GM21737 (cell line): Measurements from ENCODE around the gene CILP2.

Experiments
- ATAC-seq: cut with Tn5 transposase; IDR thresholded peaks from one replicate; pipeline ENCODE4 v1.9.1; 2021; ENCODE audit warnings: mild to moderate bottlenecking, moderate library complexity; ENCODE audit not compliant: unreplicated experiment

CILP2 gene, protein sequence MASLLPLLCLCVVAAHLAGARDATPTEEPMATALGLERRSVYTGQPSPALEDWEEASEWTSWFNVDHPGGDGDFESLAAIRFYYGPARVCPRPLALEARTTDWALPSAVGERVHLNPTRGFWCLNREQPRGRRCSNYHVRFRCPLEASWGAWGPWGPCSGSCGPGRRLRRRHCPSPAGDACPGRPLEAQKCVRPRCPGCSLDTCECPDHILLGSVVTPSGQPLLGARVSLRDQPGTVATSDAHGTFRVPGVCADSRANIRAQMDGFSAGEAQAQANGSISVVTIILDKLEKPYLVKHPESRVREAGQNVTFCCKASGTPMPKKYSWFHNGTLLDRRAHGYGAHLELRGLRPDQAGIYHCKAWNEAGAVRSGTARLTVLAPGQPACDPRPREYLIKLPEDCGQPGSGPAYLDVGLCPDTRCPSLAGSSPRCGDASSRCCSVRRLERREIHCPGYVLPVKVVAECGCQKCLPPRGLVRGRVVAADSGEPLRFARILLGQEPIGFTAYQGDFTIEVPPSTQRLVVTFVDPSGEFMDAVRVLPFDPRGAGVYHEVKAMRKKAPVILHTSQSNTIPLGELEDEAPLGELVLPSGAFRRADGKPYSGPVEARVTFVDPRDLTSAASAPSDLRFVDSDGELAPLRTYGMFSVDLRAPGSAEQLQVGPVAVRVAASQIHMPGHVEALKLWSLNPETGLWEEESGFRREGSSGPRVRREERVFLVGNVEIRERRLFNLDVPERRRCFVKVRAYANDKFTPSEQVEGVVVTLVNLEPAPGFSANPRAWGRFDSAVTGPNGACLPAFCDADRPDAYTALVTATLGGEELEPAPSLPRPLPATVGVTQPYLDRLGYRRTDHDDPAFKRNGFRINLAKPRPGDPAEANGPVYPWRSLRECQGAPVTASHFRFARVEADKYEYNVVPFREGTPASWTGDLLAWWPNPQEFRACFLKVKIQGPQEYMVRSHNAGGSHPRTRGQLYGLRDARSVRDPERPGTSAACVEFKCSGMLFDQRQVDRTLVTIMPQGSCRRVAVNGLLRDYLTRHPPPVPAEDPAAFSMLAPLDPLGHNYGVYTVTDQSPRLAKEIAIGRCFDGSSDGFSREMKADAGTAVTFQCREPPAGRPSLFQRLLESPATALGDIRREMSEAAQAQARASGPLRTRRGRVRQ

DNA sequence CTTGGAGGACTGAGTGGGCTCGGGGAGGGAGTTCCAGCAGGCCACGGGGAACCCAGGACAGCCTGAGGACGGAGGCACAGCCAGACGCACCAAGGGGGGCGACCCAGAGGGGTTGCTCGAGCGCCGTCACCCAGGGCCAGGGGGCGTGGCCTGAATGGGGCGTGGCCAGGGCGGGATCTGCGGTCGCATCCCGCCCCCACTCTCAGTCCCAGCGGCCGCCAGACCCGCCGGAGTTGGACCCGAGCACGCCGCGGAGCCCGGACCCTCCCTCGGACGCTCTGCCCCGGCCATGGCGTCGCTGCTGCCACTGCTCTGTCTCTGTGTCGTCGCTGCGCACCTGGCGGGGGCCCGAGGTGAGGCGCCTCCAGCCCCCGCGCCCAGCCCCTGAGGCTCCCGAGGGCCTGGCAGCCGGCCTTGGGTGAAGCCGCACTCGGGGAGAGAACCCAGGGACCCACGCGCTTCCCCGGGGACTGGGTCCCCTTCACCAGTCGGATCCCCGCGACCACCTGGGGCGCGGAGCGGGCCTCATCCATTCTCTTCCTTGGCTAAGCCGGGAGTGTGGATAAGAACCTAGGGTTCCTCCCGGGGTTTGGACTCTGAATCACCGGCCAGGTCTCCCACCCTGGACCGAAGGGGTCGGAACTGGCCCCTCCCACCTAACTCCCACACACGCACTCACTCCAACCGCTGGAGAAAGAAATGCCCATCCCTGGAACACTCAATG, at the start of gene CILP2:
TSS of gene CILP2 (plus strand) at position 205 of the 724 bp plus-strand sequence. CDS start at position 290, 85 bp downstream.
- ATAC-seq, result no peak

DNA sequence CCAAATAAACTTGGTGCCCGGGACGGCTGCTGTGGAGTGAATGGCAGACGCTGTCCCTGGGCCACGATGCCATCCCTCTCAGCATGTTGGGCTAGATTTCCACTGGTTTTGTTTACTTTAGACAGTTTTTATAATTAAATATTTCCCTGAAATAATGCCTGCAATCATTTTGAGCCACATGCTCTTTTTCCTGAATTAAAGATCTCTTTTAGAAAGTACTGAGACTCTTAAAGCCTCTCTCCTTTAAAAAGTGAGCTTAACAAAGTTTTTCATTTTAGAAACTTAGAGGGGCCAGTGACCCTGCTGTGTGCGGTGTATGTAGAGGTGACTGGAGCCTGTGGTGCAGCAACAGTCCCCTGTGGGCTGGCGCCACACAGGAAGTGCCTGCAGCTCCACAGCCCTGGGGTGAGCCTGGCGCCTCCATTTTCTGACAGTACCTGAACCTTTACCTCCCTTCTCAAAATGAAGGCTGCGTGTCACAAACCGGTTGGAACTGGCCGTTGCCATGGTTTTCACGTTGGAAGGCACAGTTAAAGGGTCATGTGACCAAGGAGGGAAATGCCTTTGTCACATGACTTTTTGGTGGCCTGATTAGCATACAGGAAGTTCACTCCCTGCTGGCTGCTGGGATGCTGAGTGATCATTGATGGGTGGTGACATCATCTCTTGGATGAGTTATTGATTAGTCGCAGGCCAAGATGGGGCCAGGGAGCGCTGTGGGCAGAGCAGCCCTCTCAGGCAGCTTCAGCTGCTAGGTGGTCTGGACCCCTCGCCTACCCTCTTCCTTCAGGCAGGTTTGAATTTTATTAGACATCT, 49.0 kb upstream of the CILP2 start:
- no peak for ATAC-seq

DNA sequence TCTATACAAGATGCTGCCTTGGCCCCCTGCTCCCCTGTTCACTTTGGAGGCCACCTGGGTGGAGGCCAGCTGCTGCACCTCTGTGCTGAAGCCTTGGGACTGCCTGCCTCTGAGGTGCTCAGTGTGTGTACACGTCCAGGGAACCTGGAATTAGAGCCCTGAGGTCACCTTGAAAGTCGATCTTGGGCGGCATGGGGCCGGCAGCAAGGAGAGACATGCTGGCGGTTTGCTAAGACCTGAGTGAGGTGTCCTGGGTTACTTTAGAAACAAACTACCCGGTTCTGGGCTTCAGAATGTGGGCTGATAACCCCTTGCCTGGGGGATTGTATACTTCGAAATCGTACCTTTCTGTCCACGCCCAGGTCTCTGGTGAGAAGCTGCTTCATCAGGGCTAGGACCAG, 48.3 kb upstream of the CILP2 start:
- ATAC-seq, result no peak

DNA sequence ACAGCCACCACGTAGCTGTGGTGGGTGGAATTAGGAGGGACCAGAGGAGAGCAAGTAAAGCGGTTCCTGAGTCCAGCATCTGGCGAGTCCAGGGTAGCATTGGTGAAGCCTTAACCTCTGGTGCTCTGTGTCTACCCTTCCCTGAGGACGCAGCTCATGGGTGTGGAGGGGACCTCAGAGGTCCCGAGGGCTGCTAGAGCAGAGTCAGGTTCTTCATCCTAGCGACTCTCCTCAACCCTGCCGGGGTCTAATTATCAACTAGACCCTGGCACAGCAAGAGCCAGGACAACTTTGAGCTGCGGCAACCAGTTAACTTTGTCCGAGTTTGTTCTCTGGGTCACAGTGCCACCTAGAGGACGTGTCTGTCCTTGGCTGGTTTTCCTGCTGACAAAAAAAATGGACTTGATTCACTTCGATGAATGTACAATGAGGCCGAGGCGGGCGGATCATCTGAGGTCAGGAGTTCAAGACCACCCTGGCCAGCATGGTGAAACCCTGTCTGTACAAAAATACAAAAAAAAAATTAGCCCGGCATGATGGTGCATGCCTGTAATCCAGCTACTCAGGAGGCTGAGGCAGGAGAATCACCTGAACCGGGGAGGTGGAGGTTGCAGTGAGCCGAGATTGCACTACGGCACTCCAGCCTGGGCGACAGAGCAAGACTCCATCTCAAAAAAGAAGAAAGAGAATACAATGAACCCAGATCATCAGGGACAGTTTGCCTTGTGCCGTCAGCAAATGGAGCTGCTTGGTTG, 47.7 kb upstream of the CILP2 start:
- no peak for ATAC-seq

DNA sequence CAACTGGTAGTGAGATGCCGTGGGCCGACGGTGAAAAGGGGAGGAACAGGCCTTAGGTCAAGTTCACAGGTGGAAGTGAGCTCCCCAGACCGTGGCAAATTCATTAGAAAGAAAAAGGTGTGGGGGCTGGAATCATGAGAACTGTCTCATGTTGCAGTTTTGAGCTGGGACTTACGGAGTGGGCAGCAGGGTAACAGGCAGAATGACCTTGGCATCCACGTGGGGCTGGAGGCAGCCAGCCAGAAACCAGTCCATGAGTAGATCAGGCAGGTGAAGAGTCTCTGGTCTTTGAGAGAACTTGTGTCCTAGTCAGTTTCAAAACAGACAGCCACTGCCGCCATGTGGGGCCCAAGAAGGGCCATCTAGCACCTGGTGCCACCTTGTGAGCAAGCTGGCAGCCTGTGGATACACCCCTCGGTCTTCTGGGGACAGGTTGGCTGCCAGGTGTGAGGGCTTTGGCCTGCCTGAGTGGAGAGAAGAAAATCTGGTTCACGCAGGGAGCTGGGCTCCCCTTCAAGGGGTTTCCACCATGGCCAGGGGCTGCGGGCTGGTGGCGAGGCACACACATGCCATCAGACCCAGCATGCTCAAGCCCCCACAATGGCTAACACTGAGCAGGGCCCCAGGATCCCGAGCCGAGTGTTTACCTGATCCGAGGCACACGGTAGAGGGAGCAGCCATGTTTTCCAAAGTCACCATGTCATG, 46.6 kb upstream of the CILP2 start:
- ATAC-seq, result no peak

DNA sequence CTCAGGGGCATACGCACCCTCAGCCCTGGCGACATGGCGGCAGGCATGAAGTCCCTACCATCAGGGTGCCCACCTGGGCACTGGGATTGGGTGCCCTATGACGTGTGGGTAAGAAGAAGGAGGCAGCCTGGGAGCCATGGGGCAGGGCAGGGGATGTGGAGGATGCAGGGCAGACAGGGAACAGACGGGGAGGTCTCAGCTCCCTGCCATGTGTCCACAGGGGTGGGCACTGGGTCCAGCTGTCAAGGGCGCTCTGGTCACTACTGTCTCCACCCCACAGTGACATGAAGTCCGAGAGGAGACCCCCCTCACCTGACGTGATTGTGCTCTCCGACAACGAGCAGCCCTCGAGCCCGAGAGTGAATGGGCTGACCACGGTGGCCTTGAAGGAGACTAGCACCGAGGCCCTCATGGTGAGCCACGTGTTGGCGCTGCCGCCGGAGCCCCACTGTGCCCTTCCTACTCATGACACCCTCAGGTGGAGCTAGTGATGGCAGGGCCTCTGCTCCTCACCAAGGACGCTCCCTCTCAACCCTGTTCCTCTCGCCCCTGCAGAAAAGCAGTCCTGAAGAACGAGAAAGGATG, 45.9 kb upstream of the CILP2 start:
- no peak for ATAC-seq

DNA sequence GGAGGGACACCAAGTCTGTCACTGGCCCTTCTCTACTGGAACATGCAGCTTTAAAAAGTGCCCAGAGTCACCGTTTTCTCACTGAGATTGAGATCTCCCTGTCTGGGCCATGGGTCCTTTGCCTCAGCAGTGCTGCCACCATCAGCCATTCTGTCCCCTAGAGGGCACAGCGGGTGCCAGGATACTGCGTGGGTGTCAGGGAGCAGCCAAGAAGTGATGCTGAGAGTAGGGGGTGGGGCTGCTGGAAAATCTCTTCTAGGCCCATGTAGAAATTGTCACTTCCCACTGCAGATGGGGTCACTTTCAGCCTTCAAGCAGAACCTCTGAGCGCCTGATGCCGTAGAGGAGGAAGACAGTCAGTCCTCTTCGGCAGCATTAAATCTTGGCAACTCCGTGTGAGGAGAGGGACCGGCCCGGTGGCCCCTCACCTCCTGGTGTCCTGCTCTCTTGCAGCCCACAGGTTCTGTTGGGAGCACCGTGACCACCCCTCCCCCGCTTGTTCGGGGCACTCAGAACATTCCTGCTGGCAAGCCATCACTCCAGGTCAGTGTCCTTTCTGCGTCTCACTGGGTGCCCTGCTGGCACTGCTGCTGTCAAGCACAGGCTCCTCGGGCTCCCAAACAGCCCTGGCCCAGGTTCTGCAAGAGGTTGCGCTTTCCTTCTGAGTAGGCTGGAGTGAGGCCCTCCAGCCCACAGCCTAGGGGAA, 44.1 kb upstream of the CILP2 start:
- ATAC-seq, result no peak

DNA sequence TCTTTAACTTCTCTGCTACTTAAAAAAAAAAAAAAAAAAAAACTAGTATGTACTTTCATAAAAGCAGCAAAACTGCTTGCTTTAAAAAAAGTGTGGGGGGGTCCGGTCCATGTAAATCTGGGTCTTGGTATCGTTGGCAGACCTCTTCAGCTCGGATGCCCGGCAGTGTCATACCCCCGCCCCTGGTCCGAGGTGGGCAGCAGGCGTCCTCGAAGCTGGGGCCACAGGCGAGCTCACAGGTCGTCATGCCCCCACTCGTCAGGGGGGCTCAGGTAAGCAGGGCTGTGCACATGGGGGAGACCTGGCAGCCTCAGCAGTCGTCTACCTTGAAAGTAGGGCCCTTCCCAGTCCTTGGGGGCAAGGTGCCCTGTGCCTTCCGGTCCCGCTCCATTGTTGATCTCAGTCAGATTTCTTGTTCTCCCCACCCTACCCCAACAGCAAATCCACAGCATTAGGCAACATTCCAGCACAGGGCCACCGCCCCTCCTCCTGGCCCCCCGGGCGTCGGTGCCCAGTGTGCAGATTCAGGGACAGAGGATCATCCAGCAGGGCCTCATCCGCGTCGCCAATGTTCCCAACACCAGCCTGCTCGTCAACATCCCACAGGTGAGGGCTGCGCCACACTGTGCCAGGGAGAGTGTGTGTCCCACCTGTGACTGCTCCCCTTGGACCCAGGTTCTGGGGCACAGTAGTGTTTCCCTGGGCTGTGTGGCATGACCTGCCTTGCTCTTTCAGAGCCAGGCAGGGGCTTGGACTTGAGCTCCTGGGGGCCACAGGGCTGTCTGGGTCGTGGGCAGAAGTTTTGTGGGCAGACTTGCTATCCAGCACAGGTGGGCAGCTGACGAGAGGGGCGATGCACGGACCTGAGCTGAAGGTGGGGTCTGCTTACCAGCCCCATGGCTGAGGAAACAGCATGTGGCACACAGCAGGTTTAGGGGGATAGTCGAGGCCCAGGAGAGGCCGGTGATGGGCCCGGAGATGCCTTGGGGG, 42.2 kb upstream of the CILP2 start:
- ATAC-seq, result no peak

DNA sequence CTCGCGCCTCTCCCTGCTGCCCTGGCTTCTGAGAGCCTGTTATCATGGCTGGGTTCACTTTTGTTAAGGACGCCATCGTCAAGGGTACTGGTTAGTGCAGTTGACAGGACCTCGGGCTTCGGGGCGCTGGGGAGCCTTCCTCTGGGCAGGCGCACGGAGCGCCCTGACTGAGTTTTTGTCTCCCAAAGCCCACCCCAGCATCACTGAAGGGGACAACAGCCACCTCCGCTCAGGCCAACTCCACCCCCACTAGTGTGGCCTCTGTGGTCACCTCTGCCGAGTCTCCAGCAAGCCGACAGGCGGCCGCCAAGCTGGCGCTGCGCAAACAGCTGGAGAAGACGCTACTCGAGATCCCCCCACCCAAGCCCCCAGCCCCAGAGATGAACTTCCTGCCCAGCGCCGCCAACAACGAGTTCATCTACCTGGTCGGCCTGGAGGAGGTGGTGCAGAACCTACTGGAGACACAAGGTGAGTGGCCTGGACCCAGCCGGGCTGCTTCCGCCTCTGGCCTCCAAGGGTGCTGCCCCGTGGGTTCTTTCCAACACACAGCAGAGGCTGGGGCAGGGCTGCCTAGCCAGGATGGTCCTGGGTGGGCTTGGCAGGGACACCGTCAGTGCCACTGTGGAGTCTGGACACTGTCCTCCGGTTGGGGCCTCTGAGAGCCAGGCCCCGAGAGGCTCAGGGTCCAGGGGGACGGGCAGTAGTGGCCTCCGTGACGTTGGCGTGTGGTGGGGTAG, 39.6 kb upstream of the CILP2 start:
- ATAC-seq, result no peak

DNA sequence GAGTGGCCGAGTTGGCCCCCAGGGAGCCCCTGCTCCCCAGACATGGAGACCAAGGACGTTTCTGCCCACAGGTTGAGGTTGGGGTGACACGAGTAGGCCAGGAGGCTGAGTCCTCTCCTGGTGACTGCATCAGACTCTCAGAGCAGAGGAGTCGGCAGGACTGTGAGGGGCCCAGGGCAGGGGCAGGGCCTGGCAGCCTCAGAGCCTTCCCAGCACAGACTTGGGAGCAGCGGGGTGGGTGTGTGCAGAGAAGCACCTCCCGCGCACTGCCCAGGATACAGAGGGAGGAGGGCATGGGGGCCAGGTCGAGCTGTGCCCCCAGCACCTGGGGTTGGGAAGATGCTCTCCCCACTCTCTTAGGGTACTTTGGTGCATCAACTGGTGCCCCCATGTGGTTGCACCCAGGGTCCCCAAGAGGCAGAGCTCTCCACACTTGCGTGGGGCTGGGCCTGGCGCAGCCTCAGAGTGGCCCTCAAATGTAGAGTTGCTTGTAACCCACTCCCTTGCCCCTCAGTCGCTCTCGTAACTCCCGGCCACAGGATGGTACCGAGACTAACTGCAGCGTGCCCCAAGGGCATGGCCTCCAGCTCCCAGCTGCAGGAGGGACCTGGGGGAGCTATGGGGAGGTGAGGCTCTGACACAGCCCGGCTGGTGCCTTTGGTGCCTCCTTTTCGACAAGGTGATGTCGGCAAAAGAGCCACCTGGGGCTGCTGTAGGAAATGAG, 38.6 kb upstream of the CILP2 start:
- no peak for ATAC-seq

DNA sequence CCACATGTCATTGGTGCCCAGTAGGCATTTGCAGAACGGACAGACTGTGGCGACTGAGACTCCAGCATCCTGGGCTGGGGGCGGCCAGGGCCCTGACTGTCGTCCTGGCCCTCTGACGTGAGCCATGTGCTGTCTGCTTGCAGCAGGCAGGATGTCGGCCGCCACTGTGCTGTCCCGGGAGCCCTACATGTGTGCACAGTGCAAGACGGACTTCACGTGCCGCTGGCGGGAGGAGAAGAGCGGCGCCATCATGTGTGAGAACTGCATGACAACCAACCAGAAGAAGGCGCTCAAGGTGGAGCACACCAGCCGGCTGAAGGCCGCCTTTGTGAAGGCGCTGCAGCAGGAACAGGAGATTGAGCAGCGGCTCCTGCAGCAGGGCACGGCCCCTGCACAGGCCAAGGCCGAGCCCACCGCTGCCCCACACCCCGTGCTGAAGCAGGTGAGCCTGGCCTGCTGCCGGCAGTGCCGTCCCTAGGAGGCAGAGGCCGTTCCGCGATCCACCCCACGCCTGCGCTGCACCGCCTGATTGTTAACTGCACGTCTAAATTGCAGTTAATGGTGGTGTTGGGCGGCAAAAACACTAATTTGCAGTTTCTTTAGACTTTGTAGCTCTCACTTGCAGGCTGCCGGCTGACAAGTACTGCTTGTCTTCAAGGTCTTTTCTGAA, 37.0 kb upstream of the CILP2 start:
- ATAC-seq, result no peak

DNA sequence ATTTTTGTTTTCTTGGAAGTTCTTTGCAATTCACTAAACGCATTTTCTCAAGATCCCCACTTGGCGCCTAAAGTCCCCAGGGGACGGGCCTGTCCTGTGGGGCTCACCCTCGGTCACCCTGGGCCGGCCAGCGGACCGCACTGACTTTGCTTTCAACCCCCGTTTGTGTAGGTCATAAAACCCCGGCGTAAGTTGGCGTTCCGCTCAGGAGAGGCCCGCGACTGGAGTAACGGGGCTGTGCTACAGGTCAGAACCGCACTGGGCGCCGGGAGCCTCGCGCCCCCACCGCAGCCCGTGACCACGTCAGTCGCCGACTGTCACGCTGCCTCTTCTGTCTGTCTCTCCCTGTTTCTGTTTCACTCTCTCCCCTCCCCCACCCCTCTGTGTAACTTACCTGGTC, 36.3 kb upstream of the CILP2 start:
- ATAC-seq, result no peak

DNA sequence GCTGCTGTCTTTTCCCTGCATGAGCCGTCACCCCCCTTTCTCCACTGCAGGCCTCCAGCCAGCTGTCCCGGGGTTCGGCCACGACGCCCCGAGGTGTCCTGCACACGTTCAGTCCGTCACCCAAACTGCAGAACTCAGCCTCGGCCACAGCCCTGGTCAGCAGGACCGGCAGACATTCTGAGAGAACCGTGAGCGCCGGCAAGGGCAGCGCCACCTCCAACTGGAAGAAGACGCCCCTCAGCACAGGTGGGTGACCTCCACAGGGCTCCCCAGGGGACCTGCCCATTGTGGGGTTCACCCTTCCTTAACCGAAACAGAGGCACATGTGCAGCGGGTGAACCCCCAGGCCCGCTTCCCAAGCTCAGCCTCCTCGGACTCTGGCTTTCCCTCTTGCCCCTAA, 35.8 kb upstream of the CILP2 start:
- no peak for ATAC-seq

DNA sequence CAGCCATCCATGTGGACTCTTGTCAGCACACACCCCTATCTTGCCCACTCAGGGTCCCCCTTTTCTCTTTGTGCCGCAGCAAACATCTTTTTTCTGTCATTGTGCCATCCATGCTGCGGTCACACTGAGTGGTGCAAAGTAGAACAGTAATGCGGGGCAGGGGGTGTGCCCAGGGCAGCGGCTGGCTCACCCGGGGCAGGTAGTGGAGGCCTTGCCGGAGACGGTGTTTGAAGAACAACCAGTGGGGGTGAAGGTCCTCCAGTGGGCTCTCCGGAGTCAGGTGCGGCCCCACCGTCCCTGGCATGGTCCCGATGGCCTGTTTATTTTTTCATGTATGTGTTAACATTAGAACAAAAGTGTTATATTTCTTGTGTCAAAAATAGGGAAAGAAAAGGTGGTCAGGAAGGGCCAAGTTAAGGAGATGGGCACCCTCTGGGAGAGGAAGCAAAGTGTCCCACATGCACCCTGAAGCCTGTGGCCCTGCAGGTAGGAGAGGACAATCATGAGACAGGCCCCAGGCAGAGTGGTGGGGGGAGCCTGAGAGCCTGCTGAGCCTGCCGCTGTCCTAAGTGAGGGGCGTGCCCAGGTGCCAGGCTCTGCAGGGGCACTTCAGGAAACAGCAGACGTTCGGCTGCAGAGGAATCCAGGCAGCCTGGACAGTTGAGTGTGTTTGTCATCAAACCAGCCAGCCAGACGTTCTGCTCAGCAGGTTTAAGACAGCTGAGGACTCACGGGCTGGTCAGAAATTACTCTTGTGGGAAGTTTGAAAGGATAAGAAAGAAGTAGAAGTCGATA, 35.1 kb upstream of the CILP2 start:
- ATAC-seq, result no peak
